GM19455 (cell line): ENCODE results near the gene IQCE.
"Not testable (repeated sequence)": the region's sequence is repeated elsewhere in the genome, so short reads cannot be mapped to it uniquely, and the experiment has no call there.

Source experiments
- ATAC-seq: cut with Tn5 transposase; IDR thresholded peaks from one replicate; pipeline ENCODE4 v1.9.1; 2021; ENCODE audit not compliant: unreplicated experiment

IQCE gene

GRCh38 chr7:2553108-2553507 lies 5.7 kb upstream of the IQCE start:
- ATAC-seq: no peak

DNA sequence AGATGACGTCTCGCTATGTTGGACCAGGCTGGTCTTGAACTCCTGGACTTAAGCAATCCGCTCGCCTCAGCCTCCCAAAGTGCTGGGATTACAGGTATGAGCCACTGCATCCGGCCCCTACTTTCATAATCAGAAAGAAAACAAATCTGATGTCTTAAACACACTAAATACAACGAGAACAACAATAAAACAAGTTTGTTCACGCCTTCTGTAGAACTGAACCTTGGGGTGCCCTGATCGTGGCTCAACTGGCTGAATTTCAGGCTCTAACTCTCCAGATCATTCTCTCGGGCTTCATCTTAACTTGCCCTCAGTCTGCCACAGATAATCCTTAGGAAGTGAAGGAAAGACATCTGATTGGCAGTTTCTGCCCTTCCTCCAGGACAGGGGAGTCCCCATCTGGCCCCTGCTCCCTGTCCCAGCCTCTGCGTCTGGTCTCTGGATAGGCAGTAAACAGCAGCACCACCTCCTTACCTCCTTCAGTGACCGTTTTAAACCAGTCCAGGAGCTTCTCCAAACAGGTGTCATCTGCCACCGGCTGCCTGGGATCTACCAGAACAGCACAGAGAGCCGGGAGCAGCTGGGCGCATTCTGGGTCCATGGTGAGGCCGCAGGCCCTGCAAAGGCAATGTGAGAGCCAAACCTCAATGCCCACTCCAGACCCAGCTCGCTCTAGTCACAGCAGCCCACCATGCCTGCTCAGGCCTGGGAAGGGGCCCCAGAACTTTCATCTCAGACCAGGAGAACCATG lies 4.8 kb upstream of the IQCE start:
- no peak for ATAC-seq

- no peak for ATAC-seq
These were observed 4.1 kb upstream of the IQCE start for GRCh38 chr7:2554661-2555111.

DNA sequence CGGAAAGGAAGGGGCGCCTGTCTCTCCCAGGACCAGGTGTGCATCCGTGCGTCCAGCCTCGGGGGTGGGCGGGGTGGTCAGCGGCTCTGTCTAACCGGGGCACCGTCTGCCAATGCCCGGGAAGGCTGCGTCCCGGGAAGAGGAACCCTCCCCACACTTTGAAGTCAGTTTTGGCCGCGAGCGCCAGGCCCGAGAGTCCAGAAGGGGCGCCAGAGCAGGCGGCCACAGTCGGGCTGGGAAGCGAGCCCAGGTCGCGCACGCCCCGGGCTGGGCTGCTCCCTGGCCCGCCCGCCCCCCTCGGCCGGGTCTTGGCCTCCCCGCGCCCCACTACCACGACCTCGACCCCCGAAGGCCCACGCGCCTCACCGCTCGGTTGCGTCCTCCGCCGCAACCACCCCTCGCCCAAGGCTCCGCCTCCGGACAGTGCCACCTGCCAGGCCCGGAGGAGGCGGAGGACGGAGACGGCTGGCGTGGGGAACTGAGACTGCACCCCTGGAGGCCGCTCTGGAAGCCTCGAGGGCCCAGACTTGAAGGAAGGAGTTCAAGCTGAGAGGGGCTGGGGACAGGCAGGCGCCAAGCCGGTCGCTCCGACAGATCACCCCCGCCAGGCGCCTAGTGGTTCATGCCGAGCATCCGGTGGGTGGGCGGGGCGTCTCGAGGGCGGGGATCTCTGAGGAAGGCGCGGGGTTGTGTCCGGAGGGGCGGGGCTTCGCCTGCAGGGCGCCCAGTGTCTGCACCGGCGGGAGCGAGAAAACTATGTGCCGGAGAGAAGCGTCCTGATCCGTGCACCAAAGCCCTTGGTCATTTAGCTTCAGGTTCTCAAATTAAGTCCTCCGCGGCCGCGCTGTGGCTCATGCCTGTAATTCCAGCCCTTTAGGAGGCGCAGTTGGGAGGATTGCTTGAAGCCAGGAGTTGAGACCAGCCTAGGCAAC lies 3.4 kb upstream of the IQCE start, which contains the start of gene BRAT1:
BRAT1 (minus strand) TSS at position 404 of the 932 bp plus-strand sequence. CDS start 1,093 bp downstream, outside the sequence.
- peak; percentile 64 for ATAC-seq

- ATAC-seq: peak; percentile 2
These were observed 638 bp downstream of the IQCE start for GRCh38 chr7:2559283-2559950.

DNA sequence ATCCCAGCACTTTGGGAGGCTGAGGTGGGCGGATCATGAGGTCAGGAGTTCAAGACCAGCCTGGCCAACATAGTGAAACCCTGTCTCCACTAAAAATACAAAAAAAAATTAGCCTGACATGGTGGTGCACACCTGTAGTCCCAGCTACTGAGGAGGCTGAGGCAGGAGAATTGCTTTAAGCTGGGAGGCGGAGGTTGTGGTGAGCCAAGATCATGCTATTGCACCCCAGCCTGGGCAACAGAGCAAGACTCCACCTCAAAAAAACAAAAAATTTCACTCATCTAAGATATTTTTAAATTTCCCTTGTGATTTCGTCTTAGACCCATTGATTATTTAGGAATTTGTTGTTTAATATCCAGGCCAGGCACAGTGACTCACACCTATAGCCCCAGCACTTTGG lies 5.2 kb downstream of the IQCE start:
- not testable (repeated sequence) for ATAC-seq

GRCh38 chr7:2564970-2565540 lies 6.3 kb downstream of the IQCE start:
- ATAC-seq: no peak

GRCh38 chr7:2566348-2566889 lies 7.6 kb downstream of the IQCE start:
- ATAC-seq: peak; percentile 36

DNA sequence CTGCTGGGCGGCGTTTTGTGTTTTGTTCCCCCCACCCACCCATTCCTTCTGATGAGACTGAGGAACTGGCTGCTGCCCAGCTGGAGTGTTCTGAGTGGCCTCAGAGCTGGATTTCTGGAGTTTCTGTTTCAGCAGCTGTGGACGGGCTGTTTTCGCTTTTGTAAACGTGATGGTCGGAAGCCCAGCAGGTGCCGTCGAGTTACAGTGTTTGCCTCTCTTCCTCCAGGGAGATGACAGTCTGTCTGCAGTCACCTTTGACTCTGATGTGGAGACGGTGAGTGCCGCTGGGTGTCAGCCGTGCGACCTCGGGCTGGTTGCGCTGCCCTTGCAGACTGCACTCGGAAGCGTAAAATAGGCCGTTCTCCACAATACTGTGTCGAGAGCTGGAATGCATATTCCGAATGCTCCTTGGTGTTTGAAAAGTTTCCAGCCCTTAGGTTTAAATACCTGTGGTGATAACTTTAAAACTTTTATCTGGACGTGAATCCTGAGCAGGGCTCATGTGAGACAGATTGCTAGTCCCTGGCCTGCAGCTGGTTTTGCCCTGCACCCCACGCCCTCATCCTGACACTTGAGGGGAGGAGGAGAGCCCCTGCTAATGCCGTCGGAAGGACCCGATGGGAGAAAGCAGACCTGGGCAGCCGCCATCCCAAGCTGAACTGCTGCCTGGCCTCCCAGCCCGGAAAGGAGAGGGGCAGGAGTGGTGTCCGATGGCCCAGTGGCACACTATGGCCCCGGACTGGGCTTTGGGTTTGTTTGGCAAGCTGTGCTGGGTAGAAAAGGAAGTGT lies 8.3 kb downstream of the IQCE start:
- ATAC-seq: peak; percentile 88

- peak; percentile 14 for ATAC-seq
These were observed 9.0 kb downstream of the IQCE start for GRCh38 chr7:2567679-2568278.

- ATAC-seq: no peak
These were observed 9.9 kb downstream of the IQCE start for GRCh38 chr7:2568521-2569223.

- ATAC-seq: no peak
These were observed 10.6 kb downstream of the IQCE start for GRCh38 chr7:2569421-2569820.

GRCh38 chr7:2570021-2570420 lies 11.2 kb downstream of the IQCE start:
- no peak for ATAC-seq

GRCh38 chr7:2571409-2571808 lies 12.6 kb downstream of the IQCE start:
- no peak for ATAC-seq

GRCh38 chr7:2572101-2572842 lies 13.5 kb downstream of the IQCE start:
- ATAC-seq: no peak

DNA sequence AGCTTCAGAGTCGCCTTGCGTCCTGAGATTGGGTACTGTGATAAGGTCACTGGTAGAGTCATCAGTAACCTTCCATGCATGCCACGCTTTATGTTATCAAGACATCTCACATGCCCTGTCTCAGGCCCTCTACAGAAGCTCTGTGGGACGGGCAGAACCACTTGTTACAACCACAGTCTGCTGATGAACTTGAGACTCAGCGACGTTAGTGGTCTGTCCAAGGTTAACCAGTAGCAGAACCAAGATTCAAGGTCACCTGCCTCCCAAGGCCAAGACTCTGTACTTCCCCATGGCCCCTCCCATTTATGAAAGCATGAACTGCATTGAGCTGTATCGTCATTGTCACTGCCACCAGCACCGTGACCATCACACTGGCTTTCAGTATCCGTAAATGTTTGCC lies 15.0 kb downstream of the IQCE start:
- ATAC-seq: no peak

DNA sequence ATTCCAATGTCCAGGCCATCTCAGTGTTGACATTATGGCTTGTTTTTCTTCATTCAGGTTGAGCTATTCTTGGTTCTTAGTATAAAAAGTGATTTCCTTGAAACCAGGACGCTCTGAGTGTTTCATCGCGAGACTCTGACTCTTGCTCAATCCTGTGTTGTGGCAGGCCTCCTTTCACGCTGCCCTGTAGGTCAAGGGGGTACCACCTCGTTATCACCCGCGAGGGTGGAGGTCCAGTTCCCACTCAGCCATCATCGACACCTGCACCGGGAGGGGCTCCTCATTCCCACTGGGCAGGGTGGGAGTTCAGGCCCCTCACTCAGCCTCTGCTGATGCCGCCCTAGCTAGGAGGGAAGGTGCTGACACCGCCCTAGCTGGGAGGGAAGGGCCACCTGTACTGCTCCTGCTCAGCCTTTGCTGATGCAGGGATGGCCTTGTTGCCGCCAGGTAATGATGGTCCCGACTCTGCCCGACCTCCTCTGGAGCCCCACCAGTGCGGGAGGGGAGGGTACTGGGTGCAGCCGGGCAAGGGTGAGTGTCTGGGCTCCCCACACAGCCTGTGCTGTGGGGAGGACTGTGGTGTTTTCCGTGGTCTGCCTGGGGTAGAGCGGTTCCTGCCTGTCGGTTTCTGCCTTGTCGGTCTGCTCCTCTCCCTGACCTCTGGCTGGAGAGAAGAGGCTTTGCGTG lies 16.4 kb downstream of the IQCE start:
- ATAC-seq: no peak
